GM12864 (cell line): Measurements from ENCODE around the gene KCNQ1.

Source experiments
- DNase-seq: peaks from one replicate; pipeline ENCODE4 v3.0.0-alpha.2; 2011; ENCODE audit warnings: low read depth
- H3K4me3 ChIP-seq: 2 replicates; pipeline ENCODE4 v1.5.1; 2011; ENCODE audit warnings: mild to moderate bottlenecking, low read depth, low read length, control low read depth
- CTCF ChIP-seq: IDR thresholded peaks from 2 replicates; pipeline ENCODE4 v1.5.1; 2011; ENCODE audit warnings: low read depth, mild to moderate bottlenecking, moderate library complexity, low read length, control low read depth, inconsistent platforms; ENCODE audit errors: missing control alignments

Gene KCNQ1

GRCh38 chr11:2673871-2674471, 229.2 kb downstream of the KCNQ1 start:
- no peak for DNase-seq
- TF ChIP-seq CTCF: no peak
- H3K4me3 ChIP-seq: no peak overlapping the region

DNA sequence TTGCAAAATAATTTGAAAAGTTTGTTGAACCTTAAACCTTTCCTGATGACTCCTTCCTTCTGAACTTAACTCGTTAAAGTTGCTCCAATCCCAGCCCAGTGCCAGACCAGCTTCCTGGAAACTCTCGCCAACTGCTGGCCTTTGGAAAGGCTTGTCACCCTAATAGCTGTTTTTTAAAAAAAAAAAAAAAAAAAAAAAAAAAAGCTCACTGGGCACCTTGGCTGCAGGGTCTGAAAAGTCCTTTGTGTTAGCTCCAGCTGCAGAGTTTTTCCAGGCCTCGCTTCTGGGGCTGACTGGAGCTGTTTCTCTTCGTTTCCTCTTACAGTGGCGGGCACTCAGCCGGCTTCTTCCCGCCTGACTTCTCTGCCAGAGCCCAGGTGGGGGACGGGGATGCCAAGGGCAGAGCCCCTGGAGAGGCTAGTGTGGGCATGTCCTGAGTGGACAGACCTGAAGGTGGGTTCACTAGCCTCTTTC, 229.9 kb downstream of the KCNQ1 start:
- TF ChIP-seq CTCF: no peak
- DNase-seq: no peak
- H3K4me3 ChIP-seq: no peak overlapping the region

GRCh38 chr11:2675540-2675939, 230.7 kb downstream of the KCNQ1 start:
- no peak for TF ChIP-seq CTCF
- H3K4me3 ChIP-seq: no peak overlapping the region
- no peak for DNase-seq

GRCh38 chr11:2677127-2677526, 232.3 kb downstream of the KCNQ1 start:
- TF ChIP-seq CTCF: no peak
- no peak overlapping the region for H3K4me3 ChIP-seq
- no peak for DNase-seq

DNA sequence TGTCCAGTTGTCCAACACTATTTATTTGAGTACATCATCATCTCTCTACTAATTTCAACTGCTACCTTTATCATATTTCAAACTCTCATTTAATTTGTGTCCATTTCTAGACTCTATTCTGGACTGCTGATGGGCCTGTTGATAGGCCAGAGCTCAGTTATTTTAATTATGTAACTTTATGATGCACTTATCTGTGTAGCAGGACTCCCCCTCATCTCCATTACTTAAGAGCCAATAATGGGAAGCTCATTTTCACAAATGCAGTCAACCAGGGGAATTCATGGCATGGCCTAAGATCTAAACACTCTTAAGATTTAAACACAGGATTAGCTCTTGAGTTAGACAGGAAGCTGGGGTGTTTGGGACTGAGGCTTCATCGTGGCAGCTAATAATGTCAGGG, 233.6 kb downstream of the KCNQ1 start:
- no peak for TF ChIP-seq CTCF
- DNase-seq: no peak
- H3K4me3 ChIP-seq: no peak overlapping the region

- no peak for TF ChIP-seq CTCF
Measured at GRCh38 chr11:2679011-2679676, 234.3 kb downstream of the KCNQ1 start.

More at GRCh38 chr11:2679011-2679676, 234.3 kb downstream of the KCNQ1 start:
- DNase-seq: no peak
- H3K4me3 ChIP-seq: no peak overlapping the region
